NOMO-1 (cell line): ENCODE data around the gene SUSD1.
A peak's percentile ranks its signal among the peaks of the same experiment; 100 is the strongest.

Source experiments
- DNase-seq, 2 experiments: peaks; one replicate each; lab custom pipeline; 2025; ENCODE audit not compliant: unreplicated experiment in 2 of 2; lab: John Stamatoyannopoulos, UW

SUSD1 gene

DNA sequence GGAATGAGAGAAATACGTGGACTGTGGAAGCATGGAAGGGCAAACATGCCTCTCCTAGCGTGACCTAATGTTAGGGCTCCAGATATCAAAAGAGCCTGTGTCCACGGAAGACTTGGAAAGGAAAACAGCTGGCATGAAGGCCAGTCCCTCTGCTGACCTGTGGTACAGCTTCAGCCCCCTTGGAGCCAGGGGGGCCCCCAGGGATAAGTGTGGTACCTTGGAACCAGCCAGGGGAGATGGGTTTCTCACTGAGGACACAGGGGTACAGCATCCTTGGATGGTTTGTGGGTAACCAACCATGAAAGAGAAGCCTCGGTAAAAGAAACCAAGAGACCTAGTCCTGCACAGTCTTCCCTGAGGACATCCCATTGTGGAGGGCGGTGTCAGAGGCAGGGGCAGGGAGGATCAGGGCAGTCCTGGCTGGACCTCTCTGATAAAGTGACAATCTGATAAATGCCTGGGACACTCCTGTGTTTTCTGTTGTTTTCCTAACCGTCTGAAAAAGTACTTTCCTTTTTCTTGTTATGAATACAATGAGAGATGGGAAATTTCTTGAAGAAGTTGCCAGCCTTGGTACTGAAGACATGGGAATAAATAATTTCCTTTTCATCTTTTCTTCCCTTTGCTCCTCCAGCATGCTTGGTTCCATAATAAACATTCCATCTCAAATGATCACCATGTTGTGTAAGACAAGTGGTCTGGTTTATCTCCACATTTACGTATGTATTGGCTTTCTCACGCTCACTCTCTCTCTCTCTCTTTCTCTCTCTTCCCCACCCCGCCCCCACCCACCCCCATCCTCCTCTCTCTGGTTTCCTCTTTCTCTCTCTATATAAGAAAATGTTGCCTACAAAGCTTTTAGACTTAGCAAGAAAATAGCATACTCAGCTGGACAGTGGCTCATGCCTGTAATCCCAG lies 102.1 kb downstream of the SUSD1 start:
- DNase-seq: no peak

DNA sequence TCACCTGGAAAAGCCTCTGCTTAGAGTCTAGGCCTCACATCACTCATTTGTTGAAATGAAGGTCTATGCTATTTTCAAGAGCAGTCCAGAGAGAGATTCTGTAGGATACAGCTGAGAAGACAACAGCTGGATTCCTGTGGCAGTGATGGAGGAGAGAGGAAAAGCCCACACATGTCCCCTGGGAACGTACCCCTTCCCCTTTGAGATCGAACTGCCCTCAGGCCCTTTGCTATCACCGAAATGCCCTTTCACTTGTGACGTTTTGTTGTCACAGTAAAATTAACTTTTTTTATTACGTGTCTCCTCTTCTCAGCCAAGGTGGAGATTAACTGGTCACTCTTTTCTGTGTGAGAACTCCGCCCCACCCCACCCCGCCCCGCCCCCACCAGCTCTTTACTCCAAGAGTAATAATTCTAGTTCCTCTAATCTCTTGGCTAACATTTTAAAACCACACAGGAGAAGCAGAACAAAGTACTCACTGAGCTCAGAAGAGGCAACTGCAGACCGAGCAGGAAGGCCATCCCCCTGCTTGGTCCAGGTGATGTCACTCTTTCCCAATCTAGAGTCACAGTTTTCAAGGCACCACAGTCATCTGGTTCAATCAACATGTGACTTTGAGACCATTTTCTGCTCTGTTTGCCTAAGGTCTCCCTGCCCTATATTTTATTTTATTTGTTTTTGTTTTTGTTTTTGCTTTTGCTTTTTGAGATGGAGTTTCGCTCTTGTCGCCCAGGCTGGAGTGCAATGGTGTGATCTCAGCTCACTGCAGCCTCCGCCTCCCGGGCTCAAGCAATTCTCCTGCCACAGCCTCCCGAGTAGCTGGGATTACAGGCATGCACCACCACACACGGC lies 105.6 kb downstream of the SUSD1 start:
- peak; percentile 74 to 92 for DNase-seq

DNA sequence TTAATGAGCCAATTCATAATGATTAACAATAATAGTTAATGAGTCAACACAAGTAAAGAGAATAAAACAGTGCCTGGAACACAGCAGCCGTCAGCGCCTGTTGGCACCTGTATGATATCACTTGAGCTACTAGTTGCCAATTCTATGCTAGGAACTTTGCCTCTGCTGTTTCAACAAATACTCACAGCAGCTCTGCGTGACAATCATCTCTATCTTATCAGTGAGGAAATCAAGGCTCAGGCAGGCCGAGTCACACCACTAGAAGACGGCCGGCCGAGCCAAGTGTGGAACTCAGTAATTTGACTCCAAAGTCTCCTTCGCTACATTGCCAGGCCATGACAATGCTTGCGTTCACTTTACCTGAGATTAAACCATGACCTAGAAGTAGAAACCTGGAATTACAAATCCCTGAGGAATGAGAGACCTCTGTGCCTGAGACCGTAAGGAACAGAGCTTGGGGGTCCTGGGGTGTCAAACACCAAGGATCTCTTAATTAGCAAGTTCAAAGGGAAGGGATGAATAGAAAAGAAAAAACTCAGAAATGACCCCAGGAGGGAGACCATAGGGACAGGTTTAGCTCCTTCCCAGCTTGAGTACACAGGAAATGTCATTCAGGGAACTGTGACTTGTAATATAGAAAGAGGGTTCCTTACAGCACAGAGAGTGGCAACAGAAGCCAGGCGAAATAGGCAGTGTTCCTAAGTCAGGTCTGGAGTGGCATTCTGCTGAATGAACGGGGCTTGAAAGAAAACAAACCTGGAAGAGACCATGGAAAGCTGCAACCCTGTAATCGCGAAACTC lies 109.1 kb downstream of the SUSD1 start:
- DNase-seq: no peak

DNA sequence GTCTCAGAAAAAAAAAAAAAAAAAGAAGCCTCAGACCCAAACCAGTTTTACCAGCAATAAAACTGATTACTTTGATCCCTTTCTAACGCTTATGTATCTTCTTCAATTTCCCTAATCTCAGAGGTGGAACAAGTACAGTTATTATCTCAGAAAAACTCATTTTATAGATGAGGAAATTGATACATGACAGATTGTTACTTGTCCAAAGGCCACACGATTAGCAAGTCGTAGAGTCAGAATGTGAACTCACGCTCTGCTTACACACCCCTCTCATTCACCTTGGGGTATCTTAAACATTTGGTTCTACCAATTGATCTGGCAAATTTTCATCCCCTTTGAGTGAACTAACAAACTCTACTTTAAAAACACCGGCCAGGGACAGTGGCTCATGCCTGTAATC lies 110.2 kb downstream of the SUSD1 start:
- no peak for DNase-seq

DNA sequence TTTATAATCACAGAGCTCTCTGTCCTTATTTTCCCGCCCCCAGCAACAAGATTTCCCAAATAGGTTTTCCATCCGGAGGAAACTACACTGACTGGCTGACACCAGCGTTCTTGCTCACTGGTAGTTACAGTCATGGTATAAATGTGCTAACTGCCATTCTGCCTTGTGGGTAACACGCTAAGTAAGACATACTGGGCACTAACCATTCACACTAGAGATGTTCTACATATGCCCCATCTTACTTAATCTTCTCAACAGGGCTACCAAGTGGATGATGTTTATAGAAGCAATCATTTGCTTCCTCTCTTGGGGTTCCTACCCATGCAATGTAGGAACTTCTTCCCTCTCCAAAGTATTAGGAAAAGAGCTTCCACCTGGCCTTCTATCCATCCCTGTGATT lies 111.5 kb downstream of the SUSD1 start:
- DNase-seq: no peak

DNA sequence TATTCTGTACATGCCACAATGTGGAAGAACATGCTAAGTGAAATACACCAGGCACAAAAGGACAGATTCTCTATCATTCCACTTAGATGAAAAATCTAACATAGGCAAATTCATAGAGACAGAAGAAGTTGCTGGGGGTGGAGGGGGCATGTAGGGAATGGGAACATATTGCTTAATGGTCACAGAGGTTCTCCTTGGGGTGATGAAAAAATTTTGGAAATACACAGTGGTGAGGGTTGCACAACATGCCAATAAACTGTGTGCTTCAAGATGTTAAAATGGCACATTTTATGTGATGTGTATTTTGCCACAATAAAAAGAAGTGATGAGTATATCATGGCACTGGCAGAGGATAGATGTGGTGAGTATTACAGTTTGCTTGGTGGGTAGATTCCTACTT lies 111.9 kb downstream of the SUSD1 start:
- DNase-seq: no peak

DNA sequence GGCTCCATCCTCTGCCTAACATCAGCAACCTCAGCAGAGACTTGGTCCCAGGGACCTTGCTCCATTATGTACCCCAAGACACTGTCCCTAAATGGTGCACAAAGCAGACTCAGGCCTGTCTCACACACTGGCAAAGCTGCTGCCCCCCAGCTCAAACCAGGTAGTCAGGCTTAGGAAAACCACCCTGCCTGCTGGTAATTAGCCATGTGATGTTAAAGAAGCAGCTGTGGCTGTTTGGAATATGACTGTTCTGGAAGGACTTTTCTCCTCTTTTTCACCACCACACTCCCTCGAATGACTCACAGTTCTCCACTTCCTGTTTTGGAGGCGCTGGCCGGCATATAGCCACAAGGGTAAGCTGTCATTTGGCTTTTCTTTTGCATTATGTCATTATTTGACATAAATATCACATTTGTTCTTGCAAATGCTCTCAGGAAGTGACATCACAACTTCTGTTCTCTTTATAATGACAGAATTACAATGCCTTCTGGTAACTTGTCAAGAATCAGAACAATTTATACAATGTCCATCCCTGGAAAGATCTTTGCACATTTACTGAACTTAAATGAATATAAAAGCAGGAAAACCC lies 113.9 kb downstream of the SUSD1 start:
- DNase-seq: peak; percentile 91 to 95

DNA sequence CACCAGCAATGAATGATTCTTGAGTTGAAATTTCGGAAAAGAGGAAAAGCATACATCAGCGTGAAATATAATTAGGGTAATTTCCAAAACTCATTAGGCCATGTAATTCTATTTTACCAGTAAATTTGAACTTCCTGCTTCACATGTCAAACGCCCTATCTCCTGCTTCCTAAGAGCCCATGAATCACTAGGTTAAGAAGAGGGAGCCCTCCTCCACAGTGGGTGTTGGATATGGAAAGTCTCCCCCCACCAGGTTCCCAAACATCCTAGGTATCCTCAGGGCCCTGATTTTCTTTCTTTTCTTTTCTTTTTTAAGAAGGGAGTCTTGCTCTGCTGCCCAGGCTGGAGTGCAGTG lies 115.2 kb downstream of the SUSD1 start:
- DNase-seq: no peak

DNA sequence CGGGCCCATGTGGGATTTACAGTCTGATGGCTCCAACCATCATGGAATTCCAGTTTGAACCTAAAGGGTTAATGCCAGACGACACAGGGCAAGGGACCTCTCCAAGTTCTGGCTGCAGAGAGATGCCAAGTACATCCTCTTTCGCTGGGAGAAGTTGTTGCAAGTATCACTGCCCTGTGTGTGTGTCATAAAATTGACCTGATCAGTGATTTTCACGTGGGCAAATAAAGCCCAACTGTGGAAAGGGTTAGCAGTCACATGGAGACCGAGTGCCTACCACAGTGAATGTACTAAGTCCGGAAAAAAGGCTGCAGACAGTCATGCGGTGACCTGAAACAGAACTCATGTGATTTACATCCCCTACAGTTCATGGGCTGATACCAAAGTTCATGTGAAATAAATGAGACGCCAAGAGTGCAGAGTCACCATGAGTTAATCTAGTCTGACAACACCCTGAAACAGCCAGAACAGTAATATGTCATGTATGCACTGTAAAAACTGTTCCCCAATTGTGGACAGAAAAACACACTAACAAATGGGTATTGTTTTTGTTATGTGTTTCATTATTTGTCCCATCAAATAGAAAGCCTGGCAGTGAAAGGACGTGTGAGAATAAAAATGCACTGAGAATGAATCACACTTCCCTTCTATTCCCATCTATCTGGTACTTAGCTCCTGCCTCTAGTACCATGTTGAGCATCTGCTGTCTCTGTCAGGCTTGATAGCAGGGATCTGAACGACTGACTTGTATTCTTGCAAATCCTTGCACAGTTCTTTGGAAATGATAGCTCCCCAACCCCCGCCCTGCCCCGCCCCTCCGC lies 115.7 kb downstream of the SUSD1 start:
- no peak for DNase-seq

DNA sequence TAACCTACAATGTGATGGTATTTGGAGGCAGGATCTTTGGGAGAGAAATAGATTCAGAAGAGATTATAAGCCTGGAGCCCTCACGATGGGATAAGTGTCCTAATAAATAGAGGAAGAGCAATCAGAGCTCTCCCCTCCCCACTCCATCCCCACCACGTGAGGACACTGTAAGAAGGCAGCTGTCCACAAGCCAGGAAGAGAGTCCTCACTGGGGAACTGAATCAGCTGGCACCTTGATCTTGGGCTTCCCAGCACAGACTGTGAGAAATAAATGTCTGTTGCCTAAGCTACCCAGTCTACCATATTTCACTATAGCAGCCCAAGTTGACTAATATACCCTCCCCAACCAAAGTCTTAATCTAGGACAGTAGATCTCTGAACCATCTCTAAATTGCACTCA lies 118.1 kb downstream of the SUSD1 start:
- no peak for DNase-seq

DNA sequence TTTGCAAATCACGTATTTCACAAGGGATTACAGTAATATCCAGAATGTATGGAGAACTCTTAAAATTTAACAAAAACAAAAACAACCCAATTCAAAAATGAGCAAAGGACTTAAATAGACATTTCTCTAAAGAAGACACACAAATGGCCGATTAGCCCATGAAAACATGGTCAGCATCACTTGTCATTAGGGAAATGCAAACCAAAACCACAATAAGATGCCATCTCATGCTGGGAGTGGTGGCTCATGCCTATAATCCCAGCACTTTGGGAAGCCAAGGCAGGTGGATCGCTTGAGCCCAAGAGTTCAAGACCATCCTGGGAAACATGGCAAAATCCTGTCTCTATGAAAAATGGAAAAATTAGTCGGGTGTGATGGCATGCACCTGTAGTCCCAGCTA lies 120.2 kb downstream of the SUSD1 start:
- no peak for DNase-seq

DNA sequence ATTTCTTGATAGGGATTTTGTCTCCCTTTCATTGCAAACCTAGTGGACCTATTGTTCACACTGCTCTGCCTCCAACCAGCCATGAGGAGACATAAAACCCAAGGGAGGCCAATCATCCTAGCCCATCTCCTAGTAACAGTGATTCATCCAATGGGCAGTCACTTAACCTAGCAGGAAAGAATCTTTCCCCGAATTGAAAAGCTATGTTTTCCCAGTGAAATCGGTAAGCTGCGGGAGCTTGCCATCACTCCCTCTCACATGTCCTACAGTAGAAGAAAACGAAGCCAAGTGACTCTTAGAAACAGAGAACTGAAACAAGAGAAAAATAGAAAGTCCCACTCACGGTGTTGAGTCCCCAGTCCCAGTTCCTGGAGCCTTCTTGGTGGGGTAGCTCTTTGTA lies 123.3 kb downstream of the SUSD1 start:
- no peak for DNase-seq

DNA sequence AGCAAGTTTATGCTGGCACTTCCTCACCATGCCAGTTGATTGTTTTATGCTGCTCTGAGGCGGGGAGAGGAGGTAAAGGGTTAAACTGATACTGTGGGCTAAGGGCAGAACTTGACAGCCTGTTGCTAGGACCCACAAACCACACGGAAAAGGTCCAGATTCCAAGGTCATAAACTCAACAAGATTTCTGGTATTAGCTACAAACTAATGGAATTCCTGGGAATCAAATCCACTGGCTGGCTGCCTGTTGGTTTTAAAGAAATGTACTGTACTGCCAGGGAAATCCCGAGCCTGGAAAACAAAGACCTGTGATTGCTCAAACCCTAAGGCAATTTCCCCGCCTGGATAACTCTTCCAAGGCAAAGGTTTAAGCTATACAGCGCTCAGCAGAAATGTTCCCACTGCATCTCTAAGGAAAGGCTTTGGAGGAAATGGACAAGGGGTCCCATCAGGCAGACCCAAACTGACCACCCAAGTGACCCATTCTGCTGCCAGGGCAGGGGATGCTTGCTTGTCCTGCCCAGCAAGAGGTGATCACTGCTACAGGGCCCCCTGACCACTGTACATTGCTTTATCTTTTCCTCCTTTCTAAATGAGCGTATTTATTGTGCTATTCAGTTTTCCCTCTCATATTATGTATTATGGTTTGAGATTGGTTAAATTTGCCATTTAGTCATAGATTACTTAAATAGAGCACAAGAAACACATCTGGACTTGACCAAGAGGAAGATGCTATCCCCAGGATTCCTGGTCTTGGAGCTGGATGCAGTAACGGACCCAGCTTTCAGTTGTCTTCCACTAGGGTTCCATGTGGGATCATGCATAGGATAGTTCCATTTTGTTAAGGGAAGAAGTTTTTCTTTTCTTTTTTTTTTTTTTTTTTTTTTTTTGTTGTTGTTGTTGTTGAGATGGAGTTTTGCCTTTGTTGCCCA lies 124.3 kb downstream of the SUSD1 start:
- no peak for DNase-seq

DNA sequence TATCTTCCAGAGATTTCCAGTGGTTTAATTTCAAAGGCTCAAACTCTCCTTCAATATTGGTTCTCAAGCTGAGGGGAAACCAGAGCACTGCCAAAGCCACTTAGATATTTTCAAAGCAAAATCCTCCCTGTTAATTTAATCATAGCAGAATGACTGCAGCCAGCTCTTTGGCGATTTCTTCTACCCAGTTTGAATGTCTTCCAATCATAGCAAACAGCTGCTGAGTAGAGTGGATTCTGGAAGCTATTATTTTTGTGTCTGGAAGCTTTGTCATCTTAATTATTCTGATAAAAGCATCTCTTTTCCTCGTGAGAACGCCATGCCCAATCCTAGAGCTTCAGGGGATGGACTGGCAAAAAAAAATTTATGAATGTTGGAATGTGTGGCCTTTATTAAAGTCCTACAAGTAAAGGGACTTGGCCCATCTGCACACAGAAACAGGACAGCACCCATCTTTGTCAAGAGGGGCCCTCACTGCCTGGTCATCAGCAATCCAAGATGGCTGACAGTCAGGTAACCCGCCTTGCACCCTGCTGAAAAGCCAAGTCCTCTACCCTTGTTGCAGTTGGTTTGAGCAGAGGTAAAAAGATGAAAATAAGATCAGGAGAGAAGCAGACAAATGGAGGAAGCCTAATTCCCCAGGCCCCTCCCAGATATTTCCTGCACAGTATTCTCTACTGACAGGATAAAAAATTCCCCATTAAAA lies 125.1 kb downstream of the SUSD1 start:
- DNase-seq: no peak

DNA sequence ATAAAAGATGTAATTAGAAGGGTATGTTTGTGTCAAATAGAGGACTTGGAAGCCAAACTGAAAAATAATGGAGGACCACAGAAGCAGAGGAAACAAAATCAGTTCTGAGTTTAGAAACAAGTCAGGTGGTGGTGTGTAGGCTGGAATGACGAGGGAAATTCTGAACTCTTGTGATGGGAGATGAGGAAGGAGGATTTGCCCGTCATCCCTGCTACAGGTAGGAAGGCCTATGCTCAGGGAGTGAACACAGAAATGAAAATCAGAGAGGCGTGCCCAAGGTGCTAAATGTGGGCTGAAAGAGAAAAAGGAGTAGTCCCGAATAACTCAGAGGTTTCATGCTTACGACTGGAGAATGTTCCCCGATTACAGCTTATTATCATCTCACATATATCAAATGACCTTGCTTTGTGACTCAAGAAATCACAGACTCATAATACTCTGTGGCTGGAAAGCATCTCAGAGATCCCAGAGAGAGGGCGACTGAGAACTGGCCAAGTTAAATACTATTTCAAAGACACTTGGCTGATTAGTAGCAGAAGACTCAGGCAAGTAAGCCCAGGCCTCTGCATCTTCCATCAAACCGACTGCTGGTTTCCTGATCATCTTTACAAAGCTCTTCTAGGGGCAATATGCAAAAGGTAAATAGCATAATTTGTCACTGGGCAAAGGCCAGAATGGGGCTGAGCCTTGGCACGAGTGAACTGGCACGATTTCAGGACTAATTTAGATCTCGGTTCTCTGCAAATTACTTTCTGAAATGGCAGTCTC lies 126.0 kb downstream of the SUSD1 start:
- DNase-seq: no peak

DNA sequence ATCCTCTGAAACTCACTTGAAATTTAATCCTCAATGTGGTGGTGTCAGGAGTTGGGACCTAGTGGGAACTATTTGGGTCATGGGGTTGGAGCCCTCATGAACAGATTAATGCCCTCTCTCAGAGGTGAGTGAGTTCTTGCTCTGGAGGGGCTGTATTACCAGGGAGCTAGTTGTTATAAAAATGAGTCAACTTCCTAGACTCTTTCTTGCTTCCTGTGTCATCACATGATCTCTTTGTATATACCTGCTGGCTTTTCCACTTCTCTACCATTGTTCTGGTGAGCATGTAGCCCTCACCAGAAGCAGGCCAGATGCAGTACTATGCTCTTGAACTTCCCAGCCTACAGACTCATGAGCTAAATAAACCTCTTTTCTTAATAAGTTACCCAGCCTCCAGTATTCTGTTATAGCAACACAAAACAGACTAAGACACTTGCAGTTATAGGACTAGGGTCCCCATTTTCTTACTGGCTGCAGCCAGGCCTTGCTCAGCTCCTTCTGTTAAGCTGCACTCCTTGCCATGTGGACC lies 127.5 kb downstream of the SUSD1 start:
- no peak for DNase-seq

DNA sequence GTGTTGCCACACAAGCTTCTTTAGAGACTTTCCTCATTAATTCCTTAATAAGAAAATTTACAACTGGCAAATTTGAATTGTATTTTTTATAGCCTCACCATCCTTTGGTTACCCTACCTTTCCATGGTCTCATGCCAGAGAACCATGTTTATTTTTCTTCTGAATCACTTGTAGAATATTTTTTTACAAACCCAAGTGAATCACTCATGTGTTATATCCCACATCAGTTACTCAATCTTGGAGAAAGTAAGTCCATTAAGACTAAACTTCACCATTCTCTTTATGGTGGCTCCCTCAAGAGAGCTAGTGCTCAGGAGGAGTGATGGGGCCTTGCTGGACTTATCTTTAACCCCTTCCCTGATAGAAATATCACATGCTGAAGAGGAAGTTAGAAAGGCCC lies 128.9 kb downstream of the SUSD1 start:
- no peak for DNase-seq
